Keratinocyte (primary cell): ENCODE measurements around the gene SPATS2. TPM values are rescaled to one million over a fixed set of nuclear protein-coding genes. Genes with fewer than 3 reads are reported as not detected.
A peak's percentile ranks its signal among the peaks of the same experiment; 100 is the strongest.

Experiments used
- DNase-seq: peaks from one replicate; pipeline ENCODE4 v3.0.0-alpha.2; 2011; ENCODE audit warnings: low read depth, missing footprints, low spot score
- FAIRE-seq: peaks from 2 replicates; lab custom pipeline; 2011; peaks lifted over from hg19 to GRCh38; lab: Jason Lieb, UNC
- H2AFZ ChIP-seq: 2 replicates; pipeline ENCODE4 v1.6.0; 2012; ENCODE audit warnings: low read length, control low read depth, inconsistent platforms; ENCODE audit not compliant: control insufficient read depth
- H3K27ac ChIP-seq: 2 replicates; pipeline ENCODE4 v1.5.1; 2011; ENCODE audit warnings: low read length; ENCODE audit not compliant: control insufficient read depth, insufficient read depth
- H3K27me3 ChIP-seq: 3 replicates; pipeline ENCODE4 v1.6.0; 2011; ENCODE audit warnings: low read length; ENCODE audit not compliant: control insufficient read depth, insufficient read depth; ENCODE audit errors: extremely low read depth
- H3K36me3 ChIP-seq, 2 experiments: 2 replicates in 1 of 2; 3 replicates in 1 of 2; pipeline ENCODE4 v1.5.1; 2011; ENCODE audit warnings: low read length in 2 of 2, mild to moderate bottlenecking in 1 of 2; ENCODE audit not compliant: control insufficient read depth in 2 of 2, insufficient read depth in 2 of 2; ENCODE audit errors: extremely low read depth in 1 of 2
- H3K4me1 ChIP-seq: 3 replicates; pipeline ENCODE4 v1.5.1; 2011; ENCODE audit warnings: low read length; ENCODE audit not compliant: control insufficient read depth, insufficient read depth; ENCODE audit errors: extremely low read depth
- H3K4me2 ChIP-seq: 3 replicates; pipeline ENCODE4 v1.6.0; 2011; ENCODE audit warnings: low read depth, low read length; ENCODE audit not compliant: control insufficient read depth, insufficient read depth; ENCODE audit errors: extremely low read depth
- H3K4me3 ChIP-seq, 3 experiments: fragments of 200-600 bp in 1 of 3; sonication (generic) in 1 of 3; 2 replicates in 2 of 3; 3 replicates in 1 of 3; pipeline ENCODE4 v1.5.1; 2011 to 2016; ENCODE audit warnings: low read length in 3 of 3, mild to moderate bottlenecking in 3 of 3, control low read depth in 2 of 3, inconsistent platforms in 1 of 3, low read depth in 1 of 3, mixed read lengths in 1 of 3, mixed run types in 1 of 3, moderate library complexity in 1 of 3; ENCODE audit not compliant: control insufficient read depth in 2 of 3, insufficient read depth in 2 of 3; ENCODE audit errors: extremely low read depth in 1 of 3
- H3K79me2 ChIP-seq: 2 replicates; pipeline ENCODE4 v1.6.0; 2012; ENCODE audit warnings: low read length; ENCODE audit not compliant: control insufficient read depth, insufficient read depth
- H3K9ac ChIP-seq: 3 replicates; pipeline ENCODE4 v1.6.0; 2011; ENCODE audit warnings: low read length; ENCODE audit not compliant: control insufficient read depth, insufficient read depth; ENCODE audit errors: extremely low read depth
- H3K9me1 ChIP-seq: 3 replicates; pipeline ENCODE4 v1.6.0; 2011; ENCODE audit warnings: low read length; ENCODE audit not compliant: control insufficient read depth, insufficient read depth; ENCODE audit errors: extremely low read depth
- H3K9me3 ChIP-seq: 2 replicates; pipeline ENCODE4 v1.5.1; 2012; ENCODE audit warnings: low read depth, low read length; ENCODE audit not compliant: control insufficient read depth
- H4K20me1 ChIP-seq: 3 replicates; pipeline ENCODE4 v1.6.0; 2011; ENCODE audit warnings: low read length; ENCODE audit not compliant: control insufficient read depth, insufficient read depth; ENCODE audit errors: extremely low read depth
- EZH2 ChIP-seq: IDR thresholded peaks from one replicate; pipeline ENCODE4 v1.6.1; 2012; ENCODE audit warnings: inconsistent platforms, mild to moderate bottlenecking, low read length, moderate library complexity
- dilution Hi-C: fragments of 300-500 bp; cut with MboI; formaldehyde crosslinking; loops from one replicate; pipeline ENCODE4 v1.7.0; 2020; ENCODE audit warnings: low sequenced_read_pairs; ENCODE audit not compliant: extremely low pct_ligation_motif_present
- polyA plus RNA-seq, 5 experiments: library from polyadenylated mRNA; depleted of rRNA in 3 of 5; stranded (reverse) in 3 of 5; stranded (forward) in 1 of 5; unstranded in 1 of 5; fragments of >200 nt; gene quantifications; 1 replicate in 1 of 5; 2 replicates in 3 of 5; 3 replicates in 1 of 5; pipeline versions ENCODE4 v1.2.1 to v1.2.3, GENCODE V29; 2011 to 2012; ENCODE audit warnings: missing spikeins in 2 of 5, low read depth in 1 of 5, low replicate concordance in 1 of 5
- TF ChIP-seq, protein P1 (sequence below), 3 experiments: IDR thresholded peaks in 1 of 3; conservative IDR thresholded peaks in 1 of 3; optimal IDR thresholded peaks in 1 of 3; 2 replicates in 2 of 3; 3 replicates in 1 of 3; pipeline versions ENCODE3 to v1.5.1; 2011; ENCODE audit warnings: low read length in 3 of 3, mild to moderate bottlenecking in 3 of 3, moderate library complexity in 2 of 3, control low read depth in 1 of 3, inconsistent platforms in 1 of 3; ENCODE audit not compliant: insufficient read depth in 2 of 3; ENCODE audit errors: extremely low read depth in 1 of 3

The SPATS2 gene
- polyA plus RNA-seq, 1 donor (not counting 4 experiments of a cell fraction or from before 2014, with no cell fraction given): 47.9 TPM

DNA sequence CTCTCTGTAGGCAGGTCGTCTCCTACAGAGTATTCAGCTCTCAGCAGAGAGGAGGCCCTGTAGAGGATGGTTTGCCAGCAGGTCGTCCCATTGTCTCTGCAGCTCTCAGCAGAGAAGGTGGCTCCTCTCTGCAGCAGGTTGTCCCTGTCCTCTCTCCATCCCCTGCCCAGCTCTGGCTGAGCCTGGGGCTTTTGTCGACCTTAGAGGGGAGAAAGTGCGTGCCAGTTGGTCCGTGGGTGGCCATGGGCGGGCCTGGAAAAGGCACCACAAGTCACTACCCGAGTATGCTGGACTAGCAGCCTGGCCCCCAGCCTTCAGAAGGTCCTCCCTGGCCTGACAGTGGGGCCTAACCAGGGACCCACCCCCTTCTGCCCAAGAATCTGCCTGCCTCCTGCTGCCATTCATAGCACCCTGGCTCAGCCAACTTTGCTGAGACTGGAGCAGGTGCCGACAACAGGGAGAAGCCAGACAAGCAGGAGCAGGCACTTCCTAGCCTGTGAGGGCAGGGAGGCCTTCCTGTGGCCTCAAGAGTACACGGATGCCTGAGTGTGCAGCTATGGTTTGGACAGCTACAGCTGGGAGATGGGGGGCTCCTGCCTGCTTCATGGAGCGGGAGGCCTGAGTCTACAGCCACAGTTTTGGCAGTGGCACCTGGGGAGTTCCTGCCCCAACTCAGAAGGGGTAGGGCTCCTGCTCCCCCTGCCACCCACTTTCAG lies 111.8 kb downstream of the SPATS2 start:
- no peaks in the 10 kb centered on the region for H4K20me1 ChIP-seq
- no peak for DNase-seq
- peak; percentile 78 for FAIRE-seq
- no peak overlapping the region for H3K27ac ChIP-seq
- no peaks in the 10 kb centered on the region for H3K27me3 ChIP-seq
- no peak overlapping the region for H3K9ac ChIP-seq
- no peaks in the 10 kb centered on the region for H3K36me3 ChIP-seq
- no peak for TF ChIP-seq EZH2
- TF ChIP-seq, protein P1, sequence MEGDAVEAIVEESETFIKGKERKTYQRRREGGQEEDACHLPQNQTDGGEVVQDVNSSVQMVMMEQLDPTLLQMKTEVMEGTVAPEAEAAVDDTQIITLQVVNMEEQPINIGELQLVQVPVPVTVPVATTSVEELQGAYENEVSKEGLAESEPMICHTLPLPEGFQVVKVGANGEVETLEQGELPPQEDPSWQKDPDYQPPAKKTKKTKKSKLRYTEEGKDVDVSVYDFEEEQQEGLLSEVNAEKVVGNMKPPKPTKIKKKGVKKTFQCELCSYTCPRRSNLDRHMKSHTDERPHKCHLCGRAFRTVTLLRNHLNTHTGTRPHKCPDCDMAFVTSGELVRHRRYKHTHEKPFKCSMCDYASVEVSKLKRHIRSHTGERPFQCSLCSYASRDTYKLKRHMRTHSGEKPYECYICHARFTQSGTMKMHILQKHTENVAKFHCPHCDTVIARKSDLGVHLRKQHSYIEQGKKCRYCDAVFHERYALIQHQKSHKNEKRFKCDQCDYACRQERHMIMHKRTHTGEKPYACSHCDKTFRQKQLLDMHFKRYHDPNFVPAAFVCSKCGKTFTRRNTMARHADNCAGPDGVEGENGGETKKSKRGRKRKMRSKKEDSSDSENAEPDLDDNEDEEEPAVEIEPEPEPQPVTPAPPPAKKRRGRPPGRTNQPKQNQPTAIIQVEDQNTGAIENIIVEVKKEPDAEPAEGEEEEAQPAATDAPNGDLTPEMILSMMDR (optimal IDR thresholded peaks at IDR 0.05 in 1 of 3, IDR thresholded peaks at IDR 0.05 in 1 of 3, conservative IDR thresholded peaks at IDR 0.05 in 1 of 3; ENCODE audit: extremely low read depth in 1 of 3, insufficient read depth in 2 of 3, low read length in 3 of 3): no peak
- H2AFZ ChIP-seq: no peak overlapping the region
- no peaks in the 10 kb centered on the region for H3K9me3 ChIP-seq
- H3K79me2 ChIP-seq: peaks cover 11% of the 10 kb centered on the region
- dilution Hi-C loops: no loop called here
- H3K4me1 ChIP-seq: peaks cover 41% of the 10 kb centered on the region
- H3K9me1 ChIP-seq: peaks cover 8% of the 10 kb centered on the region
- peak overlapping the region; percentile 27 for H3K4me2 ChIP-seq
- H3K4me3 ChIP-seq: no peak overlapping the region

DNA sequence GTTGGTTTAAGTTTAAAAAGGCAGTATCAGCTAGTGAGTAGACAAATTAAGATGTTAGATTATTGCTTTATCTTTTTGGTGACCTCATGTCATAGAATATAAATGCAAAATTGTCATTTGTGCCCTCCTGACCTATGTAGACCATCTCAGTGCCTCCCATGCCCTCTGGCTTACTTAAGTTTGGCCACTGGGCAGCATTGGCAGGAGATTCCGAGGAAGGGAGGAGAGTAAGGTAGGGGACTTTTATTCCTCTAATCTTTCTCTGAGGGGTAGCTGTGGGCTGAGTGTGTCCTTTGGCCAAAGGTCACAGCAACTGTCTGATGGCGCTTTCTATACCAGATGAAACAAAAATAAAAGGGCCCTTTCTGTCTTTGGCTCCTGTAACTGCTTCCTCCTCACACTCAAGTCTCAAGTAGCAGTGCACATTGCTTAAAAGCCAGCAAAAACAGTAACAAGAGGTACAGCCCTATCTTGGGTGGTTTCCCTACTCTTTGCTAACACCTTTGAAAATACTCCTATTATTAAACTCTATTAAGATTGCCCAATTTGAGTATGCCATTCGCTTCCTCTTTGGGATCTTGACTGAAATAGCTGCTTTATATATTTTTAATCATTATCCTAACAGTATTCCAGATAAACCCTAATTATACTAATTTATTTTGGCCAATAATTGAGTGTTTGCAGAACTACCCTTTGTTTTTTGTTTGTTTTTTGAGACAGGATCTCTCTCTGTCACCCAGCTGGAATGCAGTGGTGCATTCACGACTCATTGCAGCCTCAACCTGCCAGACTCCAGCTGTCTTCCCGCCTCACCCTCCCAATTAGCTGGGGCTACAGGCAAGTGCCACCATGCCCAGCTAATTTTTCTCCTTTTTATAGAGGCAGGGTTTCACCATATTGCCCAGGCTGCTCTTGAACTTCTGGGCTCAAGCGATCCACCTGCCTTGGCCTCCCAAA lies 115.1 kb downstream of the SPATS2 start:
- FAIRE-seq (peak; percentile 65), DNase-seq (no peak)
- peak overlapping the region; percentile 35 for H3K4me2 ChIP-seq

More for the DNA sequence above, 115.1 kb downstream of the SPATS2 start:
- dilution Hi-C loops: no loop called here
- Histone ChIP-seq H3K27ac (peak overlapping the region; percentile 62), H3K9ac (peak overlapping the region; percentile 39), H3K4me3 (no peak overlapping the region), H3K9me3 (no peaks in the 10 kb centered on the region), H3K79me2 (peaks cover 7% of the 10 kb centered on the region), H3K27me3 (no peaks in the 10 kb centered on the region), H3K9me1 (peaks cover 8% of the 10 kb centered on the region), H4K20me1 (no peaks in the 10 kb centered on the region), H2AFZ (no peak overlapping the region), H3K4me1 (peaks cover 43% of the 10 kb centered on the region), H3K36me3 (peaks cover 0 to 2% of the 10 kb centered on the region in 2 experiments)
- TF ChIP-seq, protein P1 (optimal IDR thresholded peaks at IDR 0.05 in 1 of 3, IDR thresholded peaks at IDR 0.05 in 1 of 3, conservative IDR thresholded peaks at IDR 0.05 in 1 of 3; ENCODE audit: extremely low read depth in 1 of 3, insufficient read depth in 2 of 3, low read length in 3 of 3): no peak
- TF ChIP-seq EZH2: no peak
